ENCODE results near the gene KCTD19. TPM values are rescaled to one million over a fixed set of nuclear protein-coding genes. Genes with fewer than 3 reads are reported as not detected.
"Not testable (repeated sequence)": the region's sequence is repeated elsewhere in the genome, so short reads cannot be mapped to it uniquely, and the experiment has no call there.

The KCTD19 gene
- total RNA-seq, 1 experiment from 2014 or later, result 0.32 TPM

- POLR2A ChIA-PET (ENCODE audit: low non-redundant PET), result no interaction called here
- Histone ChIP-seq H3K4me3 (ENCODE audit: low read depth, low read length, poor library complexity, severe bottlenecking) (no peak overlapping the region), H3K27ac (ENCODE audit: low read depth, low read length, poor library complexity, severe bottlenecking) (no peak overlapping the region), H3K9me3 (ENCODE audit: low read depth, low read length, poor library complexity, severe bottlenecking) (no peaks in the 10 kb centered on the region), H3K27me3 (replicated peaks; ENCODE audit: insufficient read depth, low read depth, low read length, poor library complexity) (peaks cover 28% of the 10 kb centered on the region), H3K4me1 (ENCODE audit: insufficient read depth, low read length, poor library complexity, severe bottlenecking) (no peaks in the 10 kb centered on the region), H3K36me3 (ENCODE audit: insufficient read depth, low read length, poor library complexity, severe bottlenecking) (no peaks in the 10 kb centered on the region)
- no TSS peak for BruUV-seq (replicated peaks)
- intact Hi-C loops (cut with micrococcal nuclease; ENCODE audit: unreplicated experiment), result no loop called here
- DNase-seq (ENCODE audit: low spot score), result no peak
- CTCF ChIA-PET, result no interaction called here
- TF ChIP-seq EZH2 (IDR thresholded peaks at IDR 0.05; ENCODE audit: borderline replicate concordance, low read depth, low read length, poor library complexity, severe bottlenecking) (no peak), CTCF (conservative IDR thresholded peaks at IDR 0.05; ENCODE audit: low read depth, low read length) (no peak)
These were observed 44.1 kb upstream of the KCTD19 start for GRCh38 chr16:67370661-67371060.

GRCh38 chr16:67364600-67365235 lies 38.2 kb upstream of the KCTD19 start:
- intact Hi-C loops (cut with micrococcal nuclease; ENCODE audit: unreplicated experiment), result no loop called here
- Histone ChIP-seq H3K4me3 (ENCODE audit: low read depth, low read length, poor library complexity, severe bottlenecking) (no peak overlapping the region), H3K27ac (ENCODE audit: low read depth, low read length, poor library complexity, severe bottlenecking) (no peak overlapping the region), H3K27me3 (replicated peaks; ENCODE audit: insufficient read depth, low read depth, low read length, poor library complexity) (peaks cover 50% of the 10 kb centered on the region), H3K9me3 (ENCODE audit: low read depth, low read length, poor library complexity, severe bottlenecking) (no peaks in the 10 kb centered on the region), H3K4me1 (ENCODE audit: insufficient read depth, low read length, poor library complexity, severe bottlenecking) (no peaks in the 10 kb centered on the region), H3K36me3 (ENCODE audit: insufficient read depth, low read length, poor library complexity, severe bottlenecking) (no peaks in the 10 kb centered on the region)
- ChIA-PET POLR2A (ENCODE audit: low non-redundant PET) (no interaction called here), CTCF (interaction anchor here (0.6 kb wide), 1 partner anchor 16 kb away, joined by 4 read pairs; no protein-coding TSS in a partner anchor)
- TF ChIP-seq EZH2 (IDR thresholded peaks at IDR 0.05; ENCODE audit: borderline replicate concordance, low read depth, low read length, poor library complexity, severe bottlenecking), result no peak
- no peak for TF ChIP-seq CTCF (conservative IDR thresholded peaks at IDR 0.05; ENCODE audit: low read depth, low read length)
- no TSS peak for BruUV-seq (replicated peaks)
- DNase-seq (ENCODE audit: low spot score), result no peak

- H3K36me3 ChIP-seq (ENCODE audit: insufficient read depth, low read length, poor library complexity, severe bottlenecking), result no peaks in the 10 kb centered on the region
- CTCF ChIA-PET, result no interaction called here
- H3K4me3 ChIP-seq (ENCODE audit: low read depth, low read length, poor library complexity, severe bottlenecking), result no peak overlapping the region
- no peak for DNase-seq (ENCODE audit: low spot score)
- no peaks in the 10 kb centered on the region for H3K4me1 ChIP-seq (ENCODE audit: insufficient read depth, low read length, poor library complexity, severe bottlenecking)
- no TSS peak for BruUV-seq (replicated peaks)
- H3K27ac ChIP-seq (ENCODE audit: low read depth, low read length, poor library complexity, severe bottlenecking), result no peak overlapping the region
- no peak for TF ChIP-seq CTCF (conservative IDR thresholded peaks at IDR 0.05; ENCODE audit: low read depth, low read length)
- TF ChIP-seq EZH2 (IDR thresholded peaks at IDR 0.05; ENCODE audit: borderline replicate concordance, low read depth, low read length, poor library complexity, severe bottlenecking), result no peak
- peaks cover 26% of the 10 kb centered on the region for H3K27me3 ChIP-seq (replicated peaks; ENCODE audit: insufficient read depth, low read depth, low read length, poor library complexity)
- intact Hi-C loops (cut with micrococcal nuclease; ENCODE audit: unreplicated experiment), result no loop called here
- no peaks in the 10 kb centered on the region for H3K9me3 ChIP-seq (ENCODE audit: low read depth, low read length, poor library complexity, severe bottlenecking)
- POLR2A ChIA-PET (ENCODE audit: low non-redundant PET), result no interaction called here
These were observed 34.5 kb upstream of the KCTD19 start for GRCh38 chr16:67361038-67361437.

- H3K9me3 ChIP-seq (ENCODE audit: low read depth, low read length, poor library complexity, severe bottlenecking); BruUV-seq (replicated peaks); H3K27ac ChIP-seq (ENCODE audit: low read depth, low read length, poor library complexity, severe bottlenecking); intact Hi-C loops (cut with micrococcal nuclease; ENCODE audit: unreplicated experiment); H3K4me1 ChIP-seq (ENCODE audit: insufficient read depth, low read length, poor library complexity, severe bottlenecking); H3K36me3 ChIP-seq (ENCODE audit: insufficient read depth, low read length, poor library complexity, severe bottlenecking); DNase-seq (ENCODE audit: low spot score); POLR2A ChIA-PET (ENCODE audit: low non-redundant PET); H3K4me3 ChIP-seq (ENCODE audit: low read depth, low read length, poor library complexity, severe bottlenecking): not testable (repeated sequence)
- peaks cover 13% of the 10 kb centered on the region for H3K27me3 ChIP-seq (replicated peaks; ENCODE audit: insufficient read depth, low read depth, low read length, poor library complexity)
- CTCF ChIA-PET, result interaction anchor here (0.7 kb wide), 1 partner anchor 78 kb away, joined by 6 read pairs; no protein-coding TSS in a partner anchor
These were observed 33.2 kb upstream of the KCTD19 start for GRCh38 chr16:67359540-67360269.
